Heart left ventricle (tissue), 13 donors: Measurements from ENCODE around the gene SLC49A3.

Experiments
- CTCF ChIP-seq, 12 donors: fragments of 200-600 bp; sonication (generic) in 4 of 12; IDR thresholded peaks; one replicate each; pipeline versions ENCODE4 v1.5.0 to v1.8.0; 2018 to 2022; ENCODE audit warnings: antibody characterized with exemption in 12 of 12, mild to moderate bottlenecking in 5 of 12
- POLR2A ChIP-seq, 2 donors: fragments of 450-650 bp; IDR thresholded peaks; one replicate each; pipeline ENCODE4 v1.6.1; 2017; ENCODE audit warnings: antibody characterized with exemption in 2 of 2, mild to moderate bottlenecking in 2 of 2, moderate library complexity in 2 of 2
- donor health status: ischemic (EF 13 %, LVEDD 7.1; RV severe dilation, severe dysfunction).
- donor health status: DM: no; HTN: yes; CAD: no.
- donor health status: DM: no; HTN: no; CAD: no.
- donor health status: ischemic (EF 25% LVEDD 6.9; RV normal size, moderate dysfunction).
- donor health status: ischemic (EF 25% LVEDD 5.7; RV mildly dilated, moderate dysfunction).
- donor health status: ischemic (EF 35%, LVEDD 5.7; RV mildly dilated, moderate dysfunction).
- donor health status: nonischemic (EF 11% LVEDD 7.7; RV severe dilation, severe dysfunction).
- donor health status: DM: yes; HTN: yes; CAD: no.
- donor health status: PGD.
- donor health status: ischemic (EF 29% LVEDD 5.4; RV normal size, mild dysfunction).
- donor health status: nonischemic (EF 23%, LVEDD 6.1; RV moderate dilation, normal function).

GRCh38 chr4:675980-676870 lies 12.7 kb downstream of the SLC49A3 start:
- TF ChIP-seq CTCF (IDR thresholded peaks at IDR 0.05) = no peak
- TF ChIP-seq POLR2A (IDR thresholded peaks at IDR 0.05) = no peak
